ENCODE measurements around the gene GCC2. TPM values are rescaled to one million over a fixed set of nuclear protein-coding genes. Genes with fewer than 3 reads are reported as not detected.
A peak's percentile ranks its signal among the peaks of the same experiment; 100 is the strongest.
"Not testable (repeated sequence)": the region's sequence is repeated elsewhere in the genome, so short reads cannot be mapped to it uniquely, and the experiment has no call there.

Gene GCC2, protein sequence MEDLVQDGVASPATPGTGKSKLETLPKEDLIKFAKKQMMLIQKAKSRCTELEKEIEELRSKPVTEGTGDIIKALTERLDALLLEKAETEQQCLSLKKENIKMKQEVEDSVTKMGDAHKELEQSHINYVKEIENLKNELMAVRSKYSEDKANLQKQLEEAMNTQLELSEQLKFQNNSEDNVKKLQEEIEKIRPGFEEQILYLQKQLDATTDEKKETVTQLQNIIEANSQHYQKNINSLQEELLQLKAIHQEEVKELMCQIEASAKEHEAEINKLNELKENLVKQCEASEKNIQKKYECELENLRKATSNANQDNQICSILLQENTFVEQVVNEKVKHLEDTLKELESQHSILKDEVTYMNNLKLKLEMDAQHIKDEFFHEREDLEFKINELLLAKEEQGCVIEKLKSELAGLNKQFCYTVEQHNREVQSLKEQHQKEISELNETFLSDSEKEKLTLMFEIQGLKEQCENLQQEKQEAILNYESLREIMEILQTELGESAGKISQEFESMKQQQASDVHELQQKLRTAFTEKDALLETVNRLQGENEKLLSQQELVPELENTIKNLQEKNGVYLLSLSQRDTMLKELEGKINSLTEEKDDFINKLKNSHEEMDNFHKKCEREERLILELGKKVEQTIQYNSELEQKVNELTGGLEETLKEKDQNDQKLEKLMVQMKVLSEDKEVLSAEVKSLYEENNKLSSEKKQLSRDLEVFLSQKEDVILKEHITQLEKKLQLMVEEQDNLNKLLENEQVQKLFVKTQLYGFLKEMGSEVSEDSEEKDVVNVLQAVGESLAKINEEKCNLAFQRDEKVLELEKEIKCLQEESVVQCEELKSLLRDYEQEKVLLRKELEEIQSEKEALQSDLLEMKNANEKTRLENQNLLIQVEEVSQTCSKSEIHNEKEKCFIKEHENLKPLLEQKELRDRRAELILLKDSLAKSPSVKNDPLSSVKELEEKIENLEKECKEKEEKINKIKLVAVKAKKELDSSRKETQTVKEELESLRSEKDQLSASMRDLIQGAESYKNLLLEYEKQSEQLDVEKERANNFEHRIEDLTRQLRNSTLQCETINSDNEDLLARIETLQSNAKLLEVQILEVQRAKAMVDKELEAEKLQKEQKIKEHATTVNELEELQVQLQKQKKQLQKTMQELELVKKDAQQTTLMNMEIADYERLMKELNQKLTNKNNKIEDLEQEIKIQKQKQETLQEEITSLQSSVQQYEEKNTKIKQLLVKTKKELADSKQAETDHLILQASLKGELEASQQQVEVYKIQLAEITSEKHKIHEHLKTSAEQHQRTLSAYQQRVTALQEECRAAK (N-terminal part only)
- 5.8 and 7.9 TPM in 2 replicates for total RNA-seq (2014; rRNA removed; shearing (Covaris generic))

DNA sequence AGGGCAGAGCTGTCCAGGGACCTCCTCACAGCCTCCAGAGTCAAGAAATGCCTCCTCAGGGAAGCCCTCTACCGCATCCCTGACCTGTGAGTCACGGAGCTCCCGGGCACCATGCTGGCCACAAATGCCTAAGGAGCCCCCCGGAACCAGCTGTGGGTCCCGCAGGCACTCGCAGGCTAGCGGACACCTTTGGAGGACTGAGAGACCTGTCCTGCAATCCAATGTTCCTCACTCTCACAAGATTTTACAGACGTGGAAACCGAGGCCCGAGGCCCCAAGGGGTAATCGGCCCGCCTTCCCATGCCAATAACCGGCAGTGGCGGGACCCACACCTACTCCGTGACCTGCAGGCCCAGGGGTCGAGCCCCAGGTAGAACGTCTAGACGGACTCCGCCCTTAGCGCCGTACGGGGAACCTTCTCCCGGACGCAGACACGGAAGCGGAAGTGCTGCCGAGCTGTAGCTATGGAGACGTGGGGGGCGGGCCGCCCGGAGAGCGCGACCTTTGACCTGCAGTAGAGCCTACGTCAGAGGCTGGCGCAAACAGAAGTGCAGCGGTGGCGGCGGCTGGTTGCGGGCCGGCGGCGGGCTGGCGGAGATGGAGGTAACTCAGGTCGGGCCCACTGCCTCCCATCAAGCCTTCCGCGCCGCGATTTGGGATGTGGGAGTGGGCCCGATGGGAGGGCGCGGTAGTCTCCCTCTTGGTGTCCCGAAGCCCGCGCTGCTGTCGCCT, at the start of gene GCC2:
Gene GCC2 (plus strand): TSS at position 529 of the 732 bp plus-strand sequence. CDS start 69 bp downstream, at position 598.
- DNase-seq (ENCODE audit: low spot score), result peak; percentile 92

DNA sequence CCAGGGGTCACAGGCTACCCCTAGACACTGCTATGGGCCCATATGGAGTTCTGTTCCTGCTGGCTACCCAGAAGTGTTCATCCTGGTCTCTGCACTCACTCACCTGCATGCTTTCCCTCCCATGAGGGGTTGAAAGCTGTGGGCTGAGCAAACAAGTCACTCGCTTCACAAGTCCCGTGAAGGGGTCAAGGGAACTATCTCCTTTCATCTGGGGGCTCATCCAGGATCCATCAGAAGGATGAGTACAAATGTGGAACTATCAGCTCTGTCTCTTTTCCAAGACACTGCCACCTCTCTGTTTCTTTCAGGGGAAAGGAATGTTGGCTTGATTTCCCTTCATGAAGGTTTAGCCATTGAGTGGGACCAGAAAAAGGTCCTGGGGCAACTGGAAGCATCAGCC, 49.5 kb upstream of the GCC2 start:
- no peak for DNase-seq (ENCODE audit: low spot score)

- no peak for DNase-seq (ENCODE audit: low spot score)
These were observed 47.2 kb upstream of the GCC2 start for GRCh38 chr2:108401800-108402199.

DNA sequence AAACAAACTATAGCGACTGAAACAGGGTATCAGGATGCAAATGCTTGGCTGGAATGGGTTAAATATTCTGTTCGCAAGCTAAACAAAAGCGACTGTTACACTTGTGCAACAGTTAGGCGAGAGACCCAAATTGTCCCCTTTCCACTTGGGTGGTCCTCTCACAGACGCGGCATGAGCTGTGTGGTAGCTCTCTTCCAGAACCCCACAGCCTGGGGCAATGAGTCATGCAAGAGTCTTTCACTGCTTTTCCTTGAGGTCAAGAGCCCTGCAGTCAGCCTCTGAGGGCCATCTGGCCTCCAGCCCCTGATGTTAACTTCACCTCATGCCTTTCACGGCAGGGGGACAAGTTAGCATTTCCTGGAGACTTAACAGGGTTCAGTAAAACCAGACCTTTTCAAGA, 45.5 kb upstream of the GCC2 start:
- DNase-seq (ENCODE audit: low spot score), result peak; percentile 65

- no peak for DNase-seq (ENCODE audit: low spot score)
These were observed 44.1 kb upstream of the GCC2 start for GRCh38 chr2:108404784-108405397.

DNA sequence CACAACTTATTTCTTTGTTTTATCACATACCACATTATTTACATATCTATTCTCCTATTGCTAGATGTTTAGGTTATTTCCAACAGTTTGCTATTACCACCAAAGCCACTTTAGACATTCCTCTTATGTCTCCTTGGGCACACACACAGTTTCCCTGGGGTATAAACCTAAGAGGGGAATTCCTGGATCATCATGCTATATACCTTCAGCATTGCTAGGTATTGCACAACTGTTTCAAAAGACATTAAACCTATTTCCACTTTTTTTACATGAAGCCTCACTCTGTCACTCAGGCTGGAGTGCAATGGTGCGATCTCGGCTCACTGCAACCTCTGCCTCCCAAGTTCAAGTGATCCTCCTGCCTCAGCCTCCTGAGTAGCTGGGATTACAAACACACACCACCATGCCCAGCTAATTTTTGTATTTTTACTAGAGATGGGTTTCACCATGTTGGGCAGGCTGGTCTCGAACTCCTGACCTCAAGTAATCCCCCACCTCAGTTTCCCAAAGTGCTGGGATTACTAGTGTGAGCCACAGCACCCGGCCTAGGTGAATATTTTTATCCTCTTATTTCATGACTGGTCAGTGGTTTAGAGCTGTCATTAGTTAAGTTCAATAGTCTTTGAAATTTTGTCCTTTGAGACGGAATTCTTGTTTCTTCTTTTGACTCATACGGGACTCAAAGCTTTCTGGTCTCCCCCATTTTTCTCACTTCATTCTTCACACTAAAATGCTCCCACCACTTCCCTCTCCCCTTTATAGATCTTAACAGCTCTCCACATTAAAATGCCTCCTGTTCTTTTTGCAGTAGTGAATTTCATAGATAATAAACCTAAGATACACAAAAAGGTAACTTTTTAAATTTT, 40.9 kb upstream of the GCC2 start:
- DNase-seq (ENCODE audit: low spot score), result no peak

GRCh38 chr2:108409768-108410167, 39.2 kb upstream of the GCC2 start:
- DNase-seq (ENCODE audit: low spot score), result no peak

GRCh38 chr2:108412995-108413710, 35.9 kb upstream of the GCC2 start:
- DNase-seq (ENCODE audit: low spot score), result peak; percentile 62

- DNase-seq (ENCODE audit: low spot score), result no peak
These were observed 35.3 kb upstream of the GCC2 start for GRCh38 chr2:108413711-108414095.

DNA sequence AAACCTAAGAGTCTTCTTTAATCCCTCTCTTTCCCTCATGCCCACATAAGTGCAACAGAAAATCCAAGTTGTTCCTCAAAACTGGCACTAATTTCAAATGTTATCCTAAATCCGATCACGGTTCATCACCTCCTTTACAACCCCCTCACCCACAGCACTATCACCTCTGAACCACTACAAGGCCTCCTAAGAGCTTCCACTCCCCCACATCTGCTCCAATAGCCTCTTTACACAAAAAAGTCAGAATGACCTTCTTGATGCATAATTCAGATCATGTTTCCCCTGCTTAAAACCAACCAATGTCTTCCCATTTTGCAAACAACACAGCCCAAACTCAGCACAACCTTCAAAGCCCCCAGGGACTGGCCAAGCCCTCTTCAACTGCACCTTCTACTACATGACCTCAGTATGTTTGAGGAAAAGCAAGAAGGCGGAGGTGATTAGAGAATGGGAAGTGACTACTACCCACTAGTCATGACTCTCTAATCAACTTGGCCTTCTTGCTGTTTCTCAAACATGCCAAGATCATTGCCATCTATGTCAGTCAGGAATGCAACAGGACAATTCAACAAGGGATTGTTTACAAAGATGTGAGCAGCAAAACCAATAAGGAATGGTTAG, 34.6 kb upstream of the GCC2 start:
- DNase-seq (ENCODE audit: low spot score), result no peak

DNA sequence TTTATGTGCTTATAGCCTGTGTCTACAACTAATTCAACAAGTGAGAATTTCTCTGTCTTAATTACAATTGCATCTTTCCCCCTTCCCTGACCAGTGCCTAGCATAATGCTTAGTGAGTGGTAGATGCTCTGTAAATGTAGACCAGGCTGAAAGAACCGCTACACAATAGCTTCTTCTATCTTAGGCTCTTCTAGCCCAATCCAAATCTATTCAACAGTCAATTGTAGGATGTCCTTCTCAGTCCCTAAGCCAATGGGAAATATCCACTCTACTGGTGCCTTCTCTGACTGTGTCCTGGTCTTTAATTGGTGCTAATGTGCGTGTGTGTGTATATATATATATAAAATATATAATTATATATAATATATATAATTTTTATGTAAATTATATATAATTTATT, 34.1 kb upstream of the GCC2 start:
- DNase-seq (ENCODE audit: low spot score), result no peak

GRCh38 chr2:108417254-108417653, 31.8 kb upstream of the GCC2 start:
- peak; percentile 15 for DNase-seq (ENCODE audit: low spot score)

DNA sequence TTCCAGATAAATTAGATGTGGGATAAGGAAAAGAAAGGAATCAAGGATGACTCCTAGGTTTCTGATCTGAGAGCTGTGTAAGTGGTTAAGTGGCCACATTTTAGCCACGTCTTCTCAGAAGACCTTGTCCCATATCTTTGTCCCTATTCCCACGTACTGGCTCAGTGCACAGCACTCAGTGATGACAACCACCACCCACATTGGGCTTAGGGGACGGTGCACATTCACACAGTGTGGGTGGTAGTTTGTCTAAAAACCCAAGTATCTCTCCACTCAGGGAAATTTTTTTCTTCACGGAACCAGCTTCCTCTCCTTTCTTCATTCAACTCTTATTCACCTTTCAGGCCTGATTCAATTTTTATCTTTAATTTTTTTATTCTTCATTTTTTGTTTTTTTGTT, 30.6 kb upstream of the GCC2 start:
- DNase-seq (ENCODE audit: low spot score), result no peak

- DNase-seq (ENCODE audit: low spot score), result no peak
These were observed 25.9 kb upstream of the GCC2 start for GRCh38 chr2:108423067-108423466.

GRCh38 chr2:108423502-108424251, 25.3 kb upstream of the GCC2 start:
- DNase-seq (ENCODE audit: low spot score), result no peak

GRCh38 chr2:108428286-108429009, 20.6 kb upstream of the GCC2 start:
- DNase-seq (ENCODE audit: low spot score), result no peak

- DNase-seq (ENCODE audit: low spot score), result not testable (repeated sequence)
These were observed 13.4 kb upstream of the GCC2 start for GRCh38 chr2:108435578-108435977.

All from H4 (cell line).